C4-2B (cell line): ENCODE data around the gene PLXDC2.

ENCODE experiments used
- H3K27ac ChIP-seq: fragments of 450-650 bp; 2 replicates; pipeline ENCODE4 v1.5.1; 2017
- ZFX ChIP-seq: fragments of 450-650 bp; IDR thresholded peaks from 2 replicates; pipeline ENCODE4 v1.6.1; 2017
- TF ChIP-seq, protein P1 (sequence below): fragments of 450-650 bp; conservative IDR thresholded peaks from 2 replicates; pipeline ENCODE4 v1.5.1; 2017; ENCODE audit warnings: mild to moderate bottlenecking

Gene PLXDC2

DNA sequence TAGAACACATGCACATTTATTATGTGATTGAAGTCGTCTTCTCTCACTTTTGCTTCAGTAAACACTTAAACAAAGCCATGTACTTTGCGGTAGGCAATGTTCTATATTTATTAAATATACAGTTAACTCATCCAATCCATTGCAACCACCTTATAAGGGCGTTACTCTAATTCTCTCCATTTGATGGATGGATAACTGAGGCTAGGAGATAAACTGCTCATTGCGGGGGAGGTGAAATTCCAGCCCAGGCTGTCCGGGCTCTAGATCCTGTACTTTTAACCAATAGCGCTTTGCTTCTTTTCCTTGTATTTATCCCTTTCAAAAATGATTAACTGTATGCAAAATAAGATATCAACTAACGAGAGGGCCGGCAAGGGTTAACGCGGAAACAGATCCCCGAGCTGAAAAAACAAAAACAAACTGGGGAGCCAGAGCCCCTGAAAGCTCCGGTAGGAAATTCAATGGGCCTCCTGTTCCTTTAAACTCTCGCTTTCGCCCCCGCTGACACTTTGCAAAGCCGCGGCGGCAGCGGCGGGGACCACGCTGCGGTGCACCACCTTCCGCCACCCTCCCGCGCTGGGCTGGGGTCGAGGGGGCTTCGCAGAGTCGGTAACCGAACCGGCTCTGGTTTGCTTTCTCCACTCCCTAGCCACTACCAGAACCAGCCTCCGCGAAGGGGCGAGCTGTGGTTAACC lies 1.0 kb upstream of the PLXDC2 start:
- no peak for TF ChIP-seq ZFX
- H3K27ac ChIP-seq: peak overlapping the region; percentile 74

DNA sequence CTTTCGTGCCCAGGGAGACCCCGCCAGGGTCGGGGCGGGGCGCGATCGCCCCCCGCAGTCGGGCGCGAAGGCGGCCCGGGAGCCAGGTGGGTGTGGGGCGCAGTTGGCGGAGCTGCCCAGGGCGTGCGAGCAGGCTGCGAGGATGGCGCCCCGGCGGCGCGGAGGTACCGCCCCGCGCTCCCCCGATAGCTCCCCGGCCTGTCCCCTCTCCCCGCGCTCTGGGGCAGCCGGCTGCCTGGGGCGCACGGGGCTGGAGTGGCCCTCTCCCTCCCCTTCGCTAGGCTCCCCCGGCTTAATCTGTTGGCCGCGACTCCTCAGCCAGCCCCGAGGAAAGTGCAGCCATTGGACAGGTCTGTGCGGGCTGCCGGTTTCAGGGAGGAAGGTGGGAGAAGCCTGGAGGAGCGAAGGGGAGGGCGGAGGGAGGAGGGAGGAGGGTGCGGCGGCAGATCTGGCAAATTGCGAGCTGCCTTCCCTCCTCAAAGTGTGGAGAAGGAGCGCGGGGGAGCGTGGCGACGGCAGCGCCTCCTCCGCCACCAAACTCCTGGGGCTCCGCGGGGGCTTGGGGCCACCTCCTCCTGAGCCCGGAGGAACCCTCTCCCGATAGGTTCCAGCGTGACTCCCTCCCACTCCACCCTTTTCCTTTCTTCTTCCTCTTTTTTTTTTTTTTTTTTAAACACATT lies 361 bp upstream of the PLXDC2 start:
- TF ChIP-seq ZFX: no peak
- TF ChIP-seq, protein P1, sequence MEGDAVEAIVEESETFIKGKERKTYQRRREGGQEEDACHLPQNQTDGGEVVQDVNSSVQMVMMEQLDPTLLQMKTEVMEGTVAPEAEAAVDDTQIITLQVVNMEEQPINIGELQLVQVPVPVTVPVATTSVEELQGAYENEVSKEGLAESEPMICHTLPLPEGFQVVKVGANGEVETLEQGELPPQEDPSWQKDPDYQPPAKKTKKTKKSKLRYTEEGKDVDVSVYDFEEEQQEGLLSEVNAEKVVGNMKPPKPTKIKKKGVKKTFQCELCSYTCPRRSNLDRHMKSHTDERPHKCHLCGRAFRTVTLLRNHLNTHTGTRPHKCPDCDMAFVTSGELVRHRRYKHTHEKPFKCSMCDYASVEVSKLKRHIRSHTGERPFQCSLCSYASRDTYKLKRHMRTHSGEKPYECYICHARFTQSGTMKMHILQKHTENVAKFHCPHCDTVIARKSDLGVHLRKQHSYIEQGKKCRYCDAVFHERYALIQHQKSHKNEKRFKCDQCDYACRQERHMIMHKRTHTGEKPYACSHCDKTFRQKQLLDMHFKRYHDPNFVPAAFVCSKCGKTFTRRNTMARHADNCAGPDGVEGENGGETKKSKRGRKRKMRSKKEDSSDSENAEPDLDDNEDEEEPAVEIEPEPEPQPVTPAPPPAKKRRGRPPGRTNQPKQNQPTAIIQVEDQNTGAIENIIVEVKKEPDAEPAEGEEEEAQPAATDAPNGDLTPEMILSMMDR: no peak
- H3K27ac ChIP-seq: peak overlapping the region; percentile 74

DNA sequence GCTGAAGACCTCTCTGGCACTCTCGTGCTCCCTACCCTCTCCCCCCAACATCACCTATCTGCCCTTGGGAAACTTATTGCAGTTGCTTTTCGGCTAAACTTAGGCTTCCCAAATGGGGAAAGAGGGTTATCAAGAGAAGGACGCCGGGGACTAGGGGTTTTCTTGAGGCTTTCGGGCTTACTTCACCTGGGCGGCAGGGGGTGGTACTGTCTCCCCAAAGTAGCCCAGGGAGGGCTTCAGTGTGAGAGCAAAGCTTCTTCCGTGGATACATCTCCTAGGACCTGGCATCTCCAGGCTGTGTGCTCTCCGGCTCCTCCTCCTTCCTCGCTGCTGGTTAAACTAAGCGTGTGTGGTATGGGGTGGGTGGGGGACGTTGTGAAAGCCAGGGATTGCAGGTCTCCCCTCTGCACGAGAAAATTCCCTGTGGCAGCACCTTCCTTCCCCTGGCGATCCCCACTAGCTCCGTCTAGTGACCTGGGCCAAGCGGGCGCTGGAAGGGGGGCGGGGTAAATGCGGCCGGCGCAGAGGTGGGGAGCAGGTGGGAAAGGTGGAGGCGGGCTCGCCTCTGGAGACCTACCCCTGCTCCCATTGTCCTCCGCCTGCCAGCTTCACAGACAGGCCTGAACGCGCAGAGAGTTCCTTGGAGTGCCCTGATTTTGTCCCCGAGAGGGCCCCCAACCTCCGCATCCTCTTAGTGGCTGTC lies 1.1 kb downstream of the PLXDC2 start:
- H3K27ac ChIP-seq: peak overlapping the region; percentile 74
- TF ChIP-seq ZFX: no peak
- TF ChIP-seq, protein P1: peak; percentile 21; the same call in 1 of the 2 replicates

DNA sequence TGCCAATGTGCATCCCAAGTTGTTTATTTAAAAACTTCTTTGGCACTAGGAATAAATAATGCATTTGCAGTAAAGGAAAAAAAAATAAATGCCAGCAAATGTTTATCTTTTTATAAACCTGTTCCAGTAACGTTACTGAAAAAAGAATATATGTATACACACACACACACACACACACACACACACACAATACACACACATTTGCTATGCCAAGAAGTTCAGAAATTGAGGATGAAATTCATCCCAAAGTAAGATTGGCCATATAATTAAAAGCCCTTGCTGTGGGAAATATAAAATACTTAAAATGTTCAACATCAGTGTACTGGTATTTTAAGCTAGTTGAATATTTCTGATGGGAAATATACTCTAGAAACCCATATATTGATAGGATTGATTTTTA lies 2.6 kb downstream of the PLXDC2 start:
- no peak overlapping the region for H3K27ac ChIP-seq
- TF ChIP-seq, protein P1: no peak
- TF ChIP-seq ZFX: no peak

DNA sequence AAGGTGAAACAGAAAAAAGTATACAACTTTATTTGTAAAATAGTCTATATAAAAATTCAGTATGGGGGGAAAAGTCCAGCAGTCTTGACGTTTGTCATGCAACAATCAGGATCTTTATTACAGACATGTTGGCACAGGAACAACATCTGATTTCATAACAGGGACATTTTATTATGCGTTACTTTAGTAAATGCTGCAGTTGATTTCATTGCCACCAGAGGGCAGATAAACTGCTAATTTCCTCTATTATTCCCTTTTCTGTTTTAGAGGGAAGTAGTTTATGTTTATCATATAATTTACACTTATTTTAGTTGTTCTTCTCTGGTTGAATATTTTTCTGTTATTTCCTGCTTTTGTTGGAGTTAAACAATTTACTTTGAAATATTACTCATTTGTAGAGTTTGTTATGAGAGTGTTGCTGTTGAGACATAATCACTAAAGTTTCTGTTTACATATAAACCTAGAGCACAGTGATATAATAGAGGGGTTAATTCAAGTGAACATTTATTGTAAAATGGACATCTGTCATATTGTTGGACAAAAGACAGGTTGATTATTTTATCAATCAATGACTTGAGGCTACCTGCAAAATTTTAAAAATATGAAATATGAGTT lies 3.3 kb downstream of the PLXDC2 start:
- no peak overlapping the region for H3K27ac ChIP-seq
- no peak for TF ChIP-seq ZFX
- TF ChIP-seq, protein P1: peak; percentile 89

DNA sequence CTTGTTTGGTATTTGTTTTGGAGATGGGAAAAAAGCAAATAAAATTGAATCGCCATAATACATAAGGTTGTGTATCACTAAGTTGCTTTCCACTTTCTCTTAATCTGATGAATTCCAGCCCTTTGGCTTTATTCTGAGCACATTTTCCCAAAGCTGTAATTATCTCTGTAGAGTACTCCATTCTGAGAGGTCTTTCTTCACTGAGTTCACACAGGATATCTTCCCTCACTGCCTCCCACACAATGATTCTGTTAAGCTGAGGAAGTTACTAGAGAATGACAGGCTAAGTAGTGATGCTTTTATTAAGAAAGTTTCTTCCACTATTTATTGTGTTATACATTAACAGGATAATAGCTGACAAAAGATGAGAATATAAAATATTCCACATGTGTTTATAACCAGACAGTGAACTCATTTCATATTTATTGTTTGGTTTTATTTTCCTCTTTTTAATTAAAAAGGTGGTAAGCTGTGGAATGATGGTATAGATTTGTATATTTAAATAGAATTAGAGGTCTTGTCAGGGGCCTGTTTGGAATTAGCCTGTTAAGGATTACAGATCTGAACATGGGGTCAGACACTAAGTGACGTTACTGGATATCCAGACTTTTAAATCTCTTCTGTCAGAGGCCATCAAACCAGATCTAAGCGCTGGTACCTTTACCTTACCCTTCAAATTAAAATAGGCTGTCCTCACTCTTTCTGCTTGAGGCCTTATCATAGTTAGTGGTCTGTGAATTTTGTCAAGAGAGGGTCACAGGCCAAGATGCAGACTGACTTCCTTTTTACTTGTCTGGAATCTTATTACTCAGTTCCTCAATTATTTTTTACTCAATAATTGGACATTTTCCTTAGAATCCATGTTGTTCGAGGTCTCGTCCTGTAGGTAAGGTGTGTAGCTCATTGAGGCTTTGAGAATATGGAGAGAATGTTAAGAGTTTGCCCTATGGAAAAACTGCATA lies 8.4 kb downstream of the PLXDC2 start:
- TF ChIP-seq ZFX: no peak
- TF ChIP-seq, protein P1: no peak

DNA sequence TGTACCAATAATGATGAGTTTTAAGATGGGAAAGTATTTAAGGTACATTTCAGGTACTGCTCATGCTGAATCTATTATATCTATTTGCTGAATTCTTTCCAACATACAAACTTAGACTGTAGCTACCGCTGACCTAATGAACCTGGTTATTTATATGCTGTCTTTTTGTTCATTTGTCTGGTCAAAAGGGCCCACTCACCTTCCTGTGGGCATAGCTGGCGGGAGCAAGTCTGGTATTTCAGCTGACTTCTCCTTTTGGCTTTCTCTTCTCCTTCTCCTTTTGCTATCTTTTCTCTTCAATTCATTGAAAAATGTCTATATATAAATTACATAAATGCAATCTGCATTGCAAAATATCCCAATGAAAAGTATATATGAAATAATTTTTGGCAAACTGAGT lies 9.5 kb downstream of the PLXDC2 start:
- H3K27ac ChIP-seq: no peak overlapping the region
- TF ChIP-seq ZFX: no peak
- TF ChIP-seq, protein P1: no peak

More for the DNA sequence above, 8.4 kb downstream of the PLXDC2 start:
- no peak overlapping the region for H3K27ac ChIP-seq
